ENCODE data around the gene WSCD1.

The WSCD1 gene

GRCh38 chr17:6059406-6059805 lies 10.8 kb upstream of the WSCD1 start:
- no peak for DNase-seq (ENCODE audit: low read depth in 3 of 3, low spot score in 1 of 3)

DNA sequence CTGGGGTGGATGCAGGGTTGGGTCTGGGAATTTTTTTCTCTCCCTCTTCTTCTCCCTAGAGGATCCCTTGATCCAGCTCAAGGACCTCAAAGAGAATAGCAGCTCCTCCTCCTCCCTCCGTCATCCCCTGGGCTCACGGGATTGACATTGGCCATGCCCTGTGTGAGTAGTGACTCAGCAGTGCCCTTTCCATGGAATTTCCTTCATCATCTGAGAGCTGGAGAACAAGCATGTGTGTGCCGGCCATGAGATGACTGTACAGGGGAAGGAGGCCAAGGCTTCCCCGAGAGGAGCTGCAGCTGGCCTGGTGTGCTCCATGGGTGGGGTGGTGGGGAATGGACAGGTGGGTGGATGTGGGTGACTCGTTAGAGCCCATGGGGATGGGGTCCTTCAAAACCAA lies 8.9 kb upstream of the WSCD1 start:
- no peak for DNase-seq (ENCODE audit: low read depth in 3 of 3, low spot score in 1 of 3)

- no peak for DNase-seq (ENCODE audit: low read depth in 3 of 3, low spot score in 1 of 3)
Observed at GRCh38 chr17:6064868-6065267, 5.3 kb upstream of the WSCD1 start.

- no peak for DNase-seq (ENCODE audit: low read depth in 3 of 3, low spot score in 1 of 3)
Observed at GRCh38 chr17:6065351-6065750, 4.8 kb upstream of the WSCD1 start.

DNA sequence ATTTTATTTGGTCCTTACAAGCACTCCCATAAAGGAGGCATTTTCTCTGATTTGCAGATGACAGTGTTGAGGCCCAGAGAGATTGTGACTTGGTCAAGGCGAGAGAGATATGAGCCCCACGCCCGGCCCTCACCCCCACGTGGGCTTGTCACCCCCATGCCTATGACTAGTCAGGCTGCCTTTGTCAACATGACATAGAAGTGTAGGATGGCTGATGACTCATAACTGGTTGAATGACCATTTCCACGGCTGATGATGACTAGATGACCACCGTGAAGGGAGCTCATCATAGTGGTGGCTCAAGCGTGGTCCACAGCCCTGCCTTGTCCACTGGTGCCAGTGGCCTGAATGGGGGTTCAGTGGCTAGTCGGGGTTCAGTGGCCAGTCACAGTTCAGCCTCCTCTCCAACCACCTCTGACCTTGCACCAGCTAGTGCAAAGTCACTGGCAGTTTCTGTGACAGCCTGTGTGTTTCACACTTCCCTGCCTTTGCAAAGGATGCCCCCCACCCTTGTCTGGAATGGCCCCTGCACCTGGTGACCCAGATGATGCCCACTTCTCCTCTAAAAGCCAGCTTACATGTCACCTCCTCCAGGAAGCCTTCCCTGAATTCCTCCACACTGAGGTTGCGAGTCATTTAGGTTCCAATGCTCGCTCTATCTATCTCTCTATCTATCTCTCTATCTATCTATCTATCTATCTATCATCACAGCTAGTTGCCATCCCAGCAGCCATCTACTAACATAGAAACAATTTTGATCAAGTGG lies 3.8 kb upstream of the WSCD1 start:
- DNase-seq (ENCODE audit: low read depth in 3 of 3, low spot score in 1 of 3): no peak

GRCh38 chr17:6067060-6067459 lies 3.1 kb upstream of the WSCD1 start:
- no peak for DNase-seq (ENCODE audit: low read depth in 3 of 3, low spot score in 1 of 3)

GRCh38 chr17:6070430-6070912 lies 292 bp downstream of the WSCD1 start:
- DNase-seq (ENCODE audit: low read depth in 3 of 3, low spot score in 1 of 3): no peak

DNA sequence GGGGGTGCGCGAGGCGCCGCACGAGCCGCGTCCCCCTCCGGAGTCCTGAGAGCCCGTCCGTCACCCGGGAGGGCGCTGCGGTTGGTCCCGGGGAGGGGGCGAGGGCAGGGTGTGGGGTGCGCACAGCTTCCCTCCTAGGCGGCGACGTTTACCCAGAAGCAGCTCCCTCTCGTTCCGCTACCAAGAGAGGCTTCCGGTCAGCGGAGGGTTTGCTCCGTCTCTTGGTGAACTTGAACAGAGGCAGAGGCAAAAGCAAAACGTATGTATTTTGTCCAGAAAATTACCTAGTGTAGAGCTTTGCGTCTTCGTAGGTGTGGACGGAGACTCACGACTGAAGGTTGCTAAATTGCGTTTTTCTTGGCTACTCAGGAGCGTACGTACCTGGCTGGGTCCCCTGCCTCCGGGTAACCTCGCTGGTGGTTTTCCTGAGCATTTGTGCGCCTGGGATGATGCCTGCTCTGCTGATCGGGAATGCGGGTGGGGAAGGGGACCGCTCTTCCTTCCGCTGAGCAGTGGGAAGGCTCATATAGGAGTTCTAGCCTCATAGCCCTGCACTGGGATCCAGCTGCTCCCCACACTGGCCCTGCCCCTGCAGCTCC lies 833 bp downstream of the WSCD1 start:
- DNase-seq (ENCODE audit: low read depth in 3 of 3, low spot score in 1 of 3): no peak

DNA sequence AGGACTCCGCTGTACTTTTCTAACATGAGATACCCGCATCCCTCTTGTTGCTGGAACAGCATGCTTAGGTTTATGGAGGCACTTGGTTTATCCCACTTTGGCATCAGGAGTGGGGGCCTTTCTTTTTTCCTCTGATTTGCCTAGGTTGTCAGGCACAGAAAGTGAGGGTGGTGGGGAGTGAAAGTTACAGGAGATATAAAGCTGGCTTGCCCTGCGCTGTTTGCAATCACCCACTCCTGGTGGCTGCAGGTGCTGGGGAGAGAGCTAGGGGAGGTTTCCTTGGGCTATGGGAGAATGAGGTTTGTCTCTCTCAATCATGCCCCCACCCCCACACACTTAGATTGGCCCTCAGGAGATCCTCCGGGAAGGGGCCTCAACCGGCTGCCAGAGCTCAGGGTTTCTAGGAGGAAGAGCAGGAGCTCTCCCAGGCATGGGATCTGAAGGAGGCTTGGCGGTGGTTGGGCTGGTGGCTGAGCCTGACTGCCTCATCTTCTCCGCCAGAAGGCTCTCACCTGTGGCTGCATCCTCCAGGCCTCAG lies 1.4 kb downstream of the WSCD1 start:
- DNase-seq (ENCODE audit: low read depth in 3 of 3, low spot score in 1 of 3): no peak

GRCh38 chr17:6072157-6072556 lies 2.0 kb downstream of the WSCD1 start:
- DNase-seq (ENCODE audit: low read depth in 3 of 3, low spot score in 1 of 3): no peak

- DNase-seq (ENCODE audit: low read depth in 3 of 3, low spot score in 1 of 3): no peak
Observed at GRCh38 chr17:6072611-6073010, 2.4 kb downstream of the WSCD1 start.

DNA sequence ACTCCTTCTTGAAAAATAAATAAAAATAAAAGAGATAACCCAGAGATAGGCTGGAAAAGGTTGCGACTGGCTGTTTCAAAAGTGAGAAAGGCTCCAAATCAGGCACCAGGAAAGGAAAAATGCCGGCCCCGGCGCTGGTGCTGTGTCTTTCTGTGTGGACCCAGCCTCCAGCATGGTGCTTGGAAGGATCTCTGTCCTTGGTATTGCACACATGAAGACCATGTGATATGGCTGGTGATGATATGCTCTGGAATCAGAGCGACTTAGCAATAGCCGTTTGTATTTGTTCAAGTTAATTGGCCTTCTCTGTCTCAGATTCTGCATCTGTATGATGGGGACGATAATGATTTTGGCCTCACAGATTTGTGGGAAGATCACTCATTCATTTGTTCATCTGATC lies 3.4 kb downstream of the WSCD1 start:
- no peak for DNase-seq (ENCODE audit: low read depth in 3 of 3, low spot score in 1 of 3)

DNA sequence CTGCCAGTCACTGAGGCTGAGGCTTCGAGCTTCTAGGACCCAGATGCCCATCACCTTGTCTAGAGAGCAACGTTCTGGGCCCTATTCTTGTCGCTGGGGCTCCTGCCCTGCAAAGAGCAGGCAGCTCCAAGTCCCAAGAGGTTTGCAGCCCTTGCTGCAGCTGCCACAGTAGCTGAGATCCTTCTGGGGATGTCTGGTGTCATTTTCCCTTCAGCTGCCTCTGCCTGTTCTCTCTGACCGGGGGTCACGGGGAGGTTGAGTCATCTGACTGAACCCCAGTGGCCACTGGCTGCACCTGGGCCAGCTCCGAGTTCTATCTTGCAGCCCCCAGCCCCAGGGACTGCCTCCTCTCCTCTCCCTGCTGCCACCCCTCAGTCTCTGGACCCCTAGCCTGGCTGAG lies 4.9 kb downstream of the WSCD1 start:
- no peak for DNase-seq (ENCODE audit: low read depth in 3 of 3, low spot score in 1 of 3)

DNA sequence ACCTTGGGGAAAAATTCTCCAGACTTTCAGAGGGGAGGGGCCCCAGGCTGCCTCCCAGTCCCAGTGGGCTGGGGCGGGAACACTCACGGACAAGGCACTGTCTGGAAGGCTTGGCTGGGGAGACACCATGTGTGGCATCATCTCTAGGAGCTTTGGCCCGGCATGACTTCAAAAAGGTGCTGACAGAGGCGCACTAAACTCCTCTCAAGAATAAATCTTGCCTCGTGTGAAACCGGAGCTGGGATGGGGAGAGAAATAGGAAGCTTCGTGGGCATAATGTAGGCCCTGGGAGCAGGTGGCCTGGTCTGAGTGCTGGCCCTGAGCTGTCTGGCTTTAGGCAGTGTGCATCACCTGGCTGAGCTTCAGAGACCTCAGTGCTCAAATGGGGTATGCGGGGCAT lies 5.7 kb downstream of the WSCD1 start:
- DNase-seq (ENCODE audit: low read depth in 3 of 3, low spot score in 1 of 3): no peak

DNA sequence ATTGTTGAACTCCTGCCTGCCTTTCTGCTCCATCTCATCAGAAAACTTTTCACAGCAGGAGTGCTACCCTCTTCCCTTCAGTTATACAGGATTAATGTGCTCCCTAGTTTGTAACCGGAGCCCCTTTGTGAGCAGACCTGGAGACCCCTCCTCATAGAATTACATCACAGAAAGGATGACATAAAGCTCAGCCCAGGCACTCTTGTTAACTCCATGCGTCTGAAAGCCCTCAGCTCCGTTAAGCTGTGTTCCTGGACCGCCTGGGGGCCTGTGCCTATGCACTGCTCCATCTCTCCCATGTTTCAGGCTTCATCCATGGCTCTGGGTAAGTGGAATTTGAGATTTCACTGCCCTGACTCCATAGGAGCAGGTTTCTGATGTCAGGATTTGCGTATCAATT lies 7.6 kb downstream of the WSCD1 start:
- no peak for DNase-seq (ENCODE audit: low read depth in 3 of 3, low spot score in 1 of 3)

DNA sequence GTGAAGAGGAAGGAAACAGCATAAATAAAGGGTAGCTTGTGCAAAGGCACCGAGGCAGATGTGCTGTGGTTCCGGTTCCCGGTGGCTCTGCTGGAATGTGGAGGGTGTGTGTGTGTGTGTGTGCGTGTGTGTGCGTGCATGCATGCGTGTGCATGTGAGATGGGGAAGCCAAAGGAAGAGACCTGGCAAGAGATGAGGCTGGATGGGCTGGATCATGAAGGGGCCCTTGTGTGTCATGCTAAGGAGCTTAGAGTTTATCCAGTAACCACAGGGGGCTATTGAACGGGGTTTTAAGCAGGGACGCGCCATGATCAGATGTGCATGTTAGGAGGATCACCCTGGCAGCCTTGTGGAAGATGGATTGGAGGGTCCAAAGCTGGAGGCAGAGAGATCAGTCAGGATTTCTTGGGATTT lies 8.3 kb downstream of the WSCD1 start:
- DNase-seq (ENCODE audit: low read depth in 3 of 3, low spot score in 1 of 3): no peak

DNA sequence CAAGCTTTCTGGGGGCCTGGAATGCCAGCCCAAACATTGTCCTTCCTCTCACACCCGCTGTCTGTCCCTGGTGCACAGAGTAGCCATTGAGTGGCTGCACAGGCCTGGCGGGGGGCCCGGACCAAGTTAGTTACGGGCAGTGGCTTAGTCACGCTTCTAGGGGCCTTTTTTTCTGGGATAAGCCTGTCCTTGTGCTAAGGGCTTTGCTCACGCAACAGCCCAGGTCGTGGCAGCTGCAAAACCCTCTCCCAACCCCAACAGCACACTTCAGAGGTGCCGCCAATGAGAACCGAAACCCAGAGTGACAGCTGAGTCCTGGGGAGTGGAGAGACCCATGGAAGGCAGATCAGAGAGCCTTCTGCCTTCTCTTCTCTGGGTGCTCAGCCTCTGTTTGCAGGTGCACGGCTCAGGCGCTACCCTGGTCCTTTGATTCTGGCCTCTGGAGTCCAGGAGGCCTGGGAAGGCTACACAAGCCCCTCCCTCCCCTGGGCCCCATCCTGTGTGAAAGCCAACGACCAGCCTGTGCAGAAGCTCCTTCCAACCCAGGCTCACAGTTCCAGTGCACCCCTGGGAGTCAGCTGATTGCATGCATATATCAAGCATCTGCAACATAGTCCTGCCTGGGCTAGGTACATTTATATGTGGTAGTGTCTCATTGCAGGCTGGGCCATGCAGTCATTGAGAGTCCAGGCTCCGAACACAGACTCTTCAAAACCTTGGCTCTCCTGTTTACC lies 9.1 kb downstream of the WSCD1 start:
- no peak for DNase-seq (ENCODE audit: low read depth in 3 of 3, low spot score in 1 of 3)

DNA sequence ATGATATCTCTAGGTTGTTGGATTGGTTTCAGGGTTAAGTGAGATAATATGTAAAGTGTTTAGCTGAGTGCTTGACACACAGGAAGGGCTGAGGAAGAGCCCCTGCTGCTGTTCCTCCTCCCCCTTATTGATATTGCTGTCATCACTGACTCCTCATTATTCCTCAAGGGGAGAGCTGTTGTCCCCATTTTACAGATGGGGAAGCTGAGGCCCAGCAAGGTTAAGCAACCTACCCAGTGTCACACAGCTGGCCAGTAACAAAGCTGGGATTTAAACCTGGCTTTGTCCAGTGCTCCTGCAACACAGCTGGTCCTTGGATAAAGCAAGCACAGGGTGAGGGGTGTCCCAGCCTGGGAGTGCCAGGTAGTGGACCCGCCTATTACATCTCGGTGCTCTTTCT lies 9.8 kb downstream of the WSCD1 start:
- no peak for DNase-seq (ENCODE audit: low read depth in 3 of 3, low spot score in 1 of 3)

GRCh38 chr17:6080711-6081430 lies 10.7 kb downstream of the WSCD1 start:
- DNase-seq (ENCODE audit: low read depth in 3 of 3, low spot score in 1 of 3): no peak

- no peak for DNase-seq (ENCODE audit: low read depth in 3 of 3, low spot score in 1 of 3)
Observed at GRCh38 chr17:6082335-6082734, 12.2 kb downstream of the WSCD1 start.
